NT2/D1 (cell line): Measurements from ENCODE around the gene TLX2.
A peak's percentile ranks its signal among the peaks of the same experiment; 100 is the strongest.

Experiments used
- DNase-seq: peaks from one replicate; pipeline ENCODE4 v3.0.0-alpha.2; 2011; ENCODE audit warnings: low read depth, low spot score
- H3K27me3 ChIP-seq: 2 replicates; pipeline ENCODE4 v1.6.0; 2011; ENCODE audit warnings: mild to moderate bottlenecking; ENCODE audit not compliant: insufficient read length, insufficient read depth
- H3K36me3 ChIP-seq: 2 replicates; pipeline ENCODE4 v1.6.1; 2011; ENCODE audit warnings: mild to moderate bottlenecking, low read length, mixed read lengths; ENCODE audit not compliant: insufficient read depth, insufficient read length
- H3K4me1 ChIP-seq: 2 replicates; pipeline ENCODE4 v1.5.1; 2011; ENCODE audit not compliant: insufficient read depth, insufficient read length
- H3K4me3 ChIP-seq: 2 replicates; pipeline ENCODE4 v1.5.1; 2011; ENCODE audit warnings: low read depth; ENCODE audit not compliant: insufficient read length
- H3K9ac ChIP-seq: 2 replicates; pipeline ENCODE4 v1.6.0; 2011; ENCODE audit warnings: low read depth; ENCODE audit not compliant: insufficient read length
- H3K9me3 ChIP-seq: 2 replicates; pipeline ENCODE4 v1.5.1; 2011; ENCODE audit warnings: mild to moderate bottlenecking, low read length; ENCODE audit not compliant: insufficient read depth
- SUZ12 ChIP-seq: IDR thresholded peaks from 2 replicates; pipeline ENCODE4 v1.6.1; 2011; ENCODE audit not compliant: insufficient read length, insufficient read depth; ENCODE audit errors: extremely low read depth
- YY1 ChIP-seq: IDR thresholded peaks from 2 replicates; pipeline ENCODE4 v1.6.1; 2011; ENCODE audit not compliant: insufficient read length, insufficient read depth
- ZNF274 ChIP-seq: IDR thresholded peaks from 2 replicates; pipeline ENCODE4 v1.6.1; 2011; ENCODE audit warnings: mild to moderate bottlenecking, low read depth, low read length

TLX2 gene

GRCh38 chr2:74544634-74545033 lies 30.4 kb downstream of the TLX2 start:
- no peak for TF ChIP-seq ZNF274
- no peak for TF ChIP-seq SUZ12
- TF ChIP-seq YY1, result no peak
- Histone ChIP-seq H3K9ac (no peak overlapping the region), H3K4me3 (no peak overlapping the region), H3K9me3 (no peaks in the 10 kb centered on the region), H3K27me3 (peaks cover 25% of the 10 kb centered on the region), H3K36me3 (no peaks in the 10 kb centered on the region), H3K4me1 (no peaks in the 10 kb centered on the region)
- no peak for DNase-seq

- TF ChIP-seq ZNF274 (no peak), YY1 (no peak), SUZ12 (no peak)
- Histone ChIP-seq H3K9me3 (no peaks in the 10 kb centered on the region), H3K36me3 (peaks cover 3% of the 10 kb centered on the region), H3K9ac (no peak overlapping the region), H3K4me3 (no peak overlapping the region), H3K27me3 (peaks cover 37% of the 10 kb centered on the region), H3K4me1 (no peaks in the 10 kb centered on the region)
- DNase-seq, result no peak
These were observed 31.8 kb downstream of the TLX2 start for GRCh38 chr2:74546004-74546403.

DNA sequence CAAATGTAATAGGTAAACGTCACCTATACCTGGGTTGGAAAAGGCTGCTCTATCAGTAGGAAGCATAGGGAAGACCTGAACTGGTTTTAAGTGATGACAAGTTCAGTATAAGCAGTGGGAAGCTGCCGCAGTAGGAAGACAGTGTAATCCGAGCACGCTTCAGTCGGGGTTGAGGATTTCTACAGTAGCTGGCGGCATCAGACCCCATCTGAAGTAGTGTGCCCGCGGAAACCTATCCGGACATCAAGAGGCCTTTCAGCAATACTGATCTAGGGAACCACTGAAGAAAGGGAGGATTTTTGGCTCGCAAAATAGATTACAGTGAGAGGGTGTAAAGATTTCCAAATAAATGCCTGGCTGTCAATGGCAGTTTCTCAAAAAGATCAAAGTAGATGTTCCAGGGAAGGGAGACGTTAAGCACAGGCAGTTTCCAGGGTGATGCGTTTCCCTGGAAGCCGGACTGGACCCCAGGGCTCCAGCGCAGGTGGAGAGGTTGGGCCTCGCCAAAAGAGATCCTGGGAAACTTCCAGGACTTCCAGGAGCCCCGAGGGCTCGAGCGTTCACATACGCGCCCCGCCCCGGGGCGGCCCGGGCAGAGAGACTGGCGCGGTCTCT lies 34.1 kb downstream of the TLX2 start:
- no peak for DNase-seq
- H3K9me3 ChIP-seq, result no peaks in the 10 kb centered on the region
- H3K36me3 ChIP-seq, result peaks cover 3% of the 10 kb centered on the region
- peaks cover 48% of the 10 kb centered on the region for H3K27me3 ChIP-seq
- H3K9ac ChIP-seq, result peak overlapping the region; percentile 83
- peaks cover 4% of the 10 kb centered on the region for H3K4me1 ChIP-seq
- H3K4me3 ChIP-seq, result peak overlapping the region; percentile 64
- TF ChIP-seq ZNF274, result no peak
- no peak for TF ChIP-seq SUZ12
- TF ChIP-seq YY1, result no peak

- Histone ChIP-seq H3K36me3 (peaks cover 3% of the 10 kb centered on the region), H3K4me3 (peak overlapping the region; percentile 64), H3K9ac (peak overlapping the region; percentile 83), H3K4me1 (peaks cover 4% of the 10 kb centered on the region), H3K9me3 (no peaks in the 10 kb centered on the region), H3K27me3 (peaks cover 48% of the 10 kb centered on the region)
- TF ChIP-seq YY1 (no peak), ZNF274 (no peak), SUZ12 (no peak)
- DNase-seq, result no peak
These were observed 34.9 kb downstream of the TLX2 start for GRCh38 chr2:74548900-74549826.

GRCh38 chr2:74550231-74550630 lies 36.0 kb downstream of the TLX2 start:
- Histone ChIP-seq H3K4me3 (no peak overlapping the region), H3K4me1 (peaks cover 4% of the 10 kb centered on the region), H3K36me3 (peaks cover 3% of the 10 kb centered on the region), H3K9ac (no peak overlapping the region), H3K27me3 (peaks cover 54% of the 10 kb centered on the region), H3K9me3 (no peaks in the 10 kb centered on the region)
- TF ChIP-seq YY1 (no peak), ZNF274 (no peak), SUZ12 (no peak)
- no peak for DNase-seq

GRCh38 chr2:74551530-74551929 lies 37.3 kb downstream of the TLX2 start:
- no peak overlapping the region for H3K4me3 ChIP-seq
- no peak overlapping the region for H3K9ac ChIP-seq
- no peaks in the 10 kb centered on the region for H3K9me3 ChIP-seq
- peaks cover 66% of the 10 kb centered on the region for H3K27me3 ChIP-seq
- DNase-seq, result no peak
- H3K4me1 ChIP-seq, result peaks cover 7% of the 10 kb centered on the region
- H3K36me3 ChIP-seq, result peaks cover 8% of the 10 kb centered on the region
- TF ChIP-seq YY1 (no peak), ZNF274 (no peak), SUZ12 (no peak)
